A549 (cell line): Measurements from ENCODE around the gene CUL2. TPM values are rescaled to one million over a fixed set of nuclear protein-coding genes. Genes with fewer than 3 reads are reported as not detected.
"Not testable (repeated sequence)": the region's sequence is repeated elsewhere in the genome, so short reads cannot be mapped to it uniquely, and the experiment has no call there.

Source experiments
- ATAC-seq, 2 experiments: fragments of 200-7000 bp in 1 of 2; fragments of >200 bp in 1 of 2; cut with Nextera tagmentation in 1 of 2; cut with Tn5 transposase in 1 of 2; 3 replicates each; pipeline versions ENCODE4 v1.8.0 to v1.9.1; 2018 to 2020; ENCODE audit warnings: mild to moderate bottlenecking in 1 of 2, moderate library complexity in 1 of 2
- CTCF ChIA-PET: fragments of 300-600 bp; sonication (Branson Sonifier 250); formaldehyde crosslinking; extraction: SDS; loops from one replicate; lab custom pipeline; 2021; ENCODE audit warnings: antibody characterized with exemption, inconsistent platforms; lab: Yijun Ruan, JAX
- POLR2A ChIA-PET: fragments of 350-600 bp; formaldehyde crosslinking; extraction: SDS; loops from one replicate; lab custom pipeline; 2021; ENCODE audit warnings: antibody characterized with exemption, inconsistent platforms; lab: Yijun Ruan, JAX
- DNase-seq, 2 experiments: peaks; one replicate each; pipeline versions ENCODE4 v3.0.0 to v3.0.0-alpha.2; 2011 to 2016; ENCODE audit warnings: low read depth in 1 of 2, low spot score in 1 of 2
- FAIRE-seq: peaks from 2 replicates; lab custom pipeline; 2011; peaks lifted over from hg19 to GRCh38; lab: Jason Lieb, UNC
- H3K27ac ChIP-seq, 2 experiments: fragments of >200 bp; sonication (Bioruptor Twin); formaldehyde crosslinking; 3 replicates each; pipeline ENCODE4 v1.5.1; 2016 to 2017
- H3K4me1 ChIP-seq: fragments of >200 bp; sonication (Bioruptor Twin); formaldehyde crosslinking; 3 replicates; pipeline ENCODE4 v1.6.1; 2016
- H3K4me2 ChIP-seq: fragments of >200 bp; sonication (Bioruptor Twin); formaldehyde crosslinking; 3 replicates; pipeline ENCODE4 v1.6.1; 2016
- H3K4me3 ChIP-seq: fragments of >200 bp; sonication (Bioruptor Twin); formaldehyde crosslinking; 3 replicates; pipeline ENCODE4 v1.5.1; 2016
- H3K9me3 ChIP-seq: fragments of >200 bp; sonication (Bioruptor Twin); formaldehyde crosslinking; 3 replicates; pipeline ENCODE4 v1.6.1; 2016
- CHD2 ChIP-seq: fragments of 150-350 bp; IDR thresholded peaks from 2 replicates; pipeline ENCODE4 v1.6.1; 2014; ENCODE audit warnings: low read length; ENCODE audit not compliant: partially characterized antibody
- EP300 ChIP-seq, 2 experiments: fragments of >200 bp; sonication (Bioruptor Twin); formaldehyde crosslinking; IDR thresholded peaks; 2 replicates in 1 of 2; 3 replicates in 1 of 2; pipeline ENCODE4 v1.6.1; 2016 to 2017
- HMGXB4 ChIP-seq: fragments of 250-450 bp; sonication (Bioruptor Pico); IDR thresholded peaks from 2 replicates; pipeline ENCODE4 v1.5.0; 2021; ENCODE audit warnings: mild to moderate bottlenecking, moderate library complexity, borderline replicate concordance
- KDM1A ChIP-seq: fragments of 200-600 bp; sonication (generic); IDR thresholded peaks from 2 replicates; pipeline ENCODE4 v1.6.1; 2016; ENCODE audit warnings: low read depth, mild to moderate bottlenecking
- MAFK ChIP-seq: fragments of 450-650 bp; IDR thresholded peaks from 2 replicates; pipeline ENCODE4 v1.6.1; 2014; ENCODE audit not compliant: partially characterized antibody
- NFE2L2 ChIP-seq: fragments of 150-350 bp; conservative IDR thresholded peaks from 2 replicates; pipeline ENCODE4 v1.6.1; 2014; ENCODE audit warnings: low read length
- ZSCAN20 ChIP-seq: fragments of 250-450 bp; sonication (Bioruptor Pico); IDR thresholded peaks from 2 replicates; pipeline ENCODE4 v1.8.0; 2022; ENCODE audit warnings: mild to moderate bottlenecking, moderate library complexity
- WGBS: methylation state at CpG from one replicate; pipeline ENCODE4 v1.1.6; 2017; ENCODE audit errors: missing lambda C conversion rate; 5-methylcytosine and 5-hydroxymethylcytosine counted together
- polyA plus RNA-seq, 4 experiments: library from polyadenylated mRNA; depleted of rRNA in 3 of 4; stranded (reverse); fragments of >200 nt; fragmentation: RNase III in 1 of 4; extraction: RNeasy Plus Mini Kit Qiagen cat#74134 plus additional on column Dnase treatment in 1 of 4; gene quantifications; 2 replicates in 3 of 4; 3 replicates in 1 of 4; pipeline ENCODE4 v1.2.3, GENCODE V29; 2011 to 2017
- TF ChIP-seq, protein P1 (sequence below): fragments of 150-350 bp; IDR thresholded peaks from 2 replicates; pipeline ENCODE4 v1.6.1; 2014; ENCODE audit warnings: low read depth, mild to moderate bottlenecking, low read length

The CUL2 gene
- polyA plus RNA-seq, 2 of the 4 experiments (the other 2 are of a cell fraction) = 26.8 to 35.1 TPM

GRCh38 chr10:34985146-34985545 lies 105.0 kb downstream of the CUL2 start (continued):
- TF ChIP-seq HMGXB4 (CRISPR knock-in tag) (no peak), EP300 (IDR thresholded peaks at IDR 0.05) (no peak), ZSCAN20 (CRISPR knock-in tag) (no peak)
- TF ChIP-seq, all 56 proteins: peak for 0

- H3K9me3 ChIP-seq = peaks cover 29% of the 10 kb centered on the region
- FAIRE-seq = no peak
- no peak overlapping the region for H3K4me2 ChIP-seq
- DNase-seq = no peak
- no peak for ATAC-seq
- H3K4me1 ChIP-seq = no peaks in the 10 kb centered on the region
- CTCF ChIA-PET = interaction anchor here (0.6 to 4.1 kb wide), 6 partner anchors 11 to 316 kb away, joined by 3 to 16 read pairs (median 4); no protein-coding TSS in a partner anchor
- H3K4me3 ChIP-seq = no peak overlapping the region
- H3K27ac ChIP-seq = no peak overlapping the region; a peak in 1 of 6 replicates
- WGBS = 82% methylated on average over 2 of the region's 2 CpGs
- POLR2A ChIA-PET = no interaction called here
- TF ChIP-seq KDM1A = no peak
- TF ChIP-seq NFE2L2 = peak; percentile 73
- TF ChIP-seq MAFK = peak; percentile 77
These were observed 108.3 kb downstream of the CUL2 start for GRCh38 chr10:34981844-34982243.

DNA sequence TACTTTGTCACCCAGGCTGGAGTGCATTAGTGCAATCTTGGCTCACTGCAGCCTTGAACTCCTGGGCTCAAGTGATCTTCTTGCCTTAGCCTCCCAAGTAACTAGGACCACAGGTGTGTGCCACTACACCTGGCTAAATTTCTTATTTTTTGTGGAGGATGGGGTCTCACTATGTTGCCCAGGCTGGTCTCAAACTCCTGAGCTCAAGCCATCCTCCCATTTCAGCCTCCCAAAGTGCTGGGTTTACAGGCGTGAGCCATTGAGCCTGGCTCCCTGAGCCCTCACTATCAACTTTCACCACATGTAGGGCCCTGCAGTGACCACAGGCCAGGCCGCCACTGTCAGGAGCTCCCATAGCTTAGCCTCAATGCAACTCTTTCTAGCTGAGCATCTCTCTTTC lies 110.2 kb downstream of the CUL2 start:
- no peak for TF ChIP-seq CHD2
- TF ChIP-seq, all 56 proteins: peak for 0
- no peaks in the 10 kb centered on the region for H3K4me1 ChIP-seq
- H3K4me2 ChIP-seq = no peak overlapping the region
- whole genome bisulfite sequencing = 46% methylated on average over 2 of the region's 2 CpGs
- peaks cover 13% of the 10 kb centered on the region for H3K9me3 ChIP-seq
- ATAC-seq = no peak
- ChIA-PET POLR2A (no interaction called here), CTCF (interaction anchor here (1.9 to 4.1 kb wide), 2 partner anchors 14 to 314 kb away, joined by 5 to 16 read pairs; no protein-coding TSS in a partner anchor)
- H3K27ac ChIP-seq = no peak overlapping the region
- FAIRE-seq = no peak
- DNase-seq = no peak
- H3K4me3 ChIP-seq = no peak overlapping the region

- FAIRE-seq (no peak), DNase-seq (no peak), ATAC-seq (no peak)
- Histone ChIP-seq H3K4me2 (no peak overlapping the region), H3K4me3 (no peak overlapping the region), H3K27ac (no peak overlapping the region), H3K9me3 (0 out of 3 replicates have a peak, but pooled peaks cover under 1% of the 10 kb centered on the region), H3K4me1 (no peaks in the 10 kb centered on the region)
- TF ChIP-seq, protein P1, sequence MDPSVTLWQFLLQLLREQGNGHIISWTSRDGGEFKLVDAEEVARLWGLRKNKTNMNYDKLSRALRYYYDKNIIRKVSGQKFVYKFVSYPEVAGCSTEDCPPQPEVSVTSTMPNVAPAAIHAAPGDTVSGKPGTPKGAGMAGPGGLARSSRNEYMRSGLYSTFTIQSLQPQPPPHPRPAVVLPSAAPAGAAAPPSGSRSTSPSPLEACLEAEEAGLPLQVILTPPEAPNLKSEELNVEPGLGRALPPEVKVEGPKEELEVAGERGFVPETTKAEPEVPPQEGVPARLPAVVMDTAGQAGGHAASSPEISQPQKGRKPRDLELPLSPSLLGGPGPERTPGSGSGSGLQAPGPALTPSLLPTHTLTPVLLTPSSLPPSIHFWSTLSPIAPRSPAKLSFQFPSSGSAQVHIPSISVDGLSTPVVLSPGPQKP = no peak
- ChIA-PET POLR2A (no interaction called here), CTCF (interaction anchor here (0.6 kb wide), 1 partner anchor 312 kb away, joined by 3 read pairs; no protein-coding TSS in a partner anchor)
- WGBS = 75% methylated on average over 7 of the region's 7 CpGs
These were observed 112.1 kb downstream of the CUL2 start for GRCh38 chr10:34978080-34978479.

GRCh38 chr10:34976380-34976910 lies 113.7 kb downstream of the CUL2 start:
- H3K4me3 ChIP-seq, CTCF ChIA-PET, DNase-seq, ATAC-seq, H3K27ac ChIP-seq, FAIRE-seq, H3K4me2 ChIP-seq, H3K4me1 ChIP-seq, H3K9me3 ChIP-seq, POLR2A ChIA-PET: not testable (repeated sequence)
- WGBS = 85% methylated on average over 5 of the region's 29 CpGs
